Measurements from ENCODE around the gene HCAR3.

HCAR3 gene

DNA sequence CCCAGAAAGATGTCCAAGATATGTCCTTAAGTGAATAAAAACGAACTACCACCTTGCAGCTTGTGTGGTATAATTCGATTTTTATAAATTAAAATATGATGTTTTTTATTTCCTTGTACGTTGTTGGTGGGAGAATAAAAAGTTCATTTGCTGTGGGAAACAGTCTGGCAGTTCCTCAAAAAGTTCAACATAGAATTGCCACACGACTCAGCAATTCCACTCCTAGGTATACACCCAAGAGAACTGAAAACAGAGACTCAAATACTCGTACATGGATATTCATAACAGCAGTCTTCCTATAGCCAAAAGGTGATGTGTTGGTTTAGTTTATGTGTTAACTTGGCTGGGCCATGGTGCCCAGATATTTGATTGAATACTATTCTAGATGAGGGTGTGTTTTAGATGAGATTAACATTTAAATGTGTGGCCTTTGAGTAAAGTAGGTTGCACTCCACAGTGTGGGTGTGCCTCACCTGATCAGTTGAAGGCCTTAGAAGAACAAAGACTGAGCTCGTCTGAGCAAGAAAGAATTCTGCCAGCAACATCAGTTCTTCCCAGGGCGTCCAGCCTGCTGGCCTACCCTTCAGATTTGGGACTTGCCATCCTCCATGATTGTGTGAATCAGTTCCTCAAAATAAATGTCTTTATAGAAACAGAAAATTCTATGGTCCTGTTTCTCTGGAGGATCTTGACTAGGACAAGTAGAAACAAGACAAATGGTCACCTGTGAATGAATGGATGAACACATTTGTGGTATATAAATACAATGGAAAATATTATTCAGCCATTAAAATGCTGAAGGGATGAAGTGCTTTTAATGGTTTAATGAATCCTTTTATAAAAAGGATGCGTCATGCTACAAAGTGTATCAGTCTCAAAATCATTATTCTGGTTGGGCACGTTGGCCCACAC is 30.9 kb upstream of the HCAR3 start:
- TF ChIP-seq, protein P1, sequence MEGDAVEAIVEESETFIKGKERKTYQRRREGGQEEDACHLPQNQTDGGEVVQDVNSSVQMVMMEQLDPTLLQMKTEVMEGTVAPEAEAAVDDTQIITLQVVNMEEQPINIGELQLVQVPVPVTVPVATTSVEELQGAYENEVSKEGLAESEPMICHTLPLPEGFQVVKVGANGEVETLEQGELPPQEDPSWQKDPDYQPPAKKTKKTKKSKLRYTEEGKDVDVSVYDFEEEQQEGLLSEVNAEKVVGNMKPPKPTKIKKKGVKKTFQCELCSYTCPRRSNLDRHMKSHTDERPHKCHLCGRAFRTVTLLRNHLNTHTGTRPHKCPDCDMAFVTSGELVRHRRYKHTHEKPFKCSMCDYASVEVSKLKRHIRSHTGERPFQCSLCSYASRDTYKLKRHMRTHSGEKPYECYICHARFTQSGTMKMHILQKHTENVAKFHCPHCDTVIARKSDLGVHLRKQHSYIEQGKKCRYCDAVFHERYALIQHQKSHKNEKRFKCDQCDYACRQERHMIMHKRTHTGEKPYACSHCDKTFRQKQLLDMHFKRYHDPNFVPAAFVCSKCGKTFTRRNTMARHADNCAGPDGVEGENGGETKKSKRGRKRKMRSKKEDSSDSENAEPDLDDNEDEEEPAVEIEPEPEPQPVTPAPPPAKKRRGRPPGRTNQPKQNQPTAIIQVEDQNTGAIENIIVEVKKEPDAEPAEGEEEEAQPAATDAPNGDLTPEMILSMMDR (IDR thresholded peaks at IDR 0.05; ENCODE audit: borderline replicate concordance, control extremely low read depth, extremely low read depth, insufficient read depth, missing control alignments): no peak
- in situ Hi-C loops (cut with MboI; ENCODE audit: low sequenced_read_pairs, unreplicated experiment): loop anchor here (5.0 kb wide), 1 partner anchor 110 kb away; no protein-coding TSS in a partner anchor
- DNase-seq (ENCODE audit: low spot score): no peak

DNA sequence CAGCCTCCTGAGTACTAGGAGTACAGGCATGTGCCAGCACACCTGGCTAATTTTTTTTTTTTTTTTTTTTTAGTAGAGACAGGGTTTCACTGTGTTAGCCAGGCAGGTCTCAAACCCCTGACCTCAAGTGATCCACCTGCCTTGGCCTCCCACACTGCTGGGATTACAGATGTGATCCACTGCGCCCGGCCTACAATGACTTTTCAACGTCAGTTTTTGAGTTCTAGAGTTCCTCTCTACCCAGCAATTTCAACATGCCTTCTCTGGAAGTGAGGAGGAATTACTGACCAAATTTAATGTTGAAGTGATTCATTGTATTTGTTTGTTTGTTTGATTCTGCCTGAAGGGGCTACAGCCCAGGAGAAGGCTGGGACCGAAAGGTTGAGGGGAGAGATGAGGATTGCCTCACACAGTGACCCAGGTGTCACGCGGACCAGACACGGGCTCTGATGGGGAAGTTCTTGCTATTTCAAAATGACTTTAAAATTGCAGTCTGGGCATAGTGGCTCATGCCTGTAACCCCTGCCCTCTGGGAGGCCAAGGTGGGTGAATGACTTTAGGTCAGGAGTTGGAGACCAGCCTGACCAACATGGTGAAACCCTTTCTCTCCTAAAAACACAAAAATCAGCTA is 27.4 kb upstream of the HCAR3 start:
- no peak for DNase-seq (ENCODE audit: low spot score)
- TF ChIP-seq, protein P1 (IDR thresholded peaks at IDR 0.05; ENCODE audit: borderline replicate concordance, control extremely low read depth, extremely low read depth, insufficient read depth, missing control alignments): no peak
- in situ Hi-C loops (cut with MboI; ENCODE audit: low sequenced_read_pairs, unreplicated experiment): no loop called here

DNA sequence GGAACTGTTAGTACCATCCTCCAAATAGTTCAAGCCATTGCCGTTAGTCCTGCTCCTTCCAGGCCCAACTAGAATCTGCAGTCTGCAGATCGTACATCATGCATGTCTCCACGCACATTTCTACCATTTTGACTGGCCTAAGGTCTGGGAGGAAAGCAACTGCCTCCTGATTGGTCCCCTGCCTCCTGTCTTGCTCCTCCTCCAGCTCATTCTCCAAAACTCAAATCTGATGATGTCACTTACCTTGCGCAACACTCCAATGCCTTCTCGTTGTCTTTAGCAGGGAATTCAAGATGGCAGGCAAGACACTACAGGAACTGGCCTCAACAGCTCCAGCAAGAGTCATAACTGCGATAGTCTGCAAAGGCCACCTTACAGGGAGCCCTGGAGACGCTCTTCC is 23.7 kb upstream of the HCAR3 start:
- in situ Hi-C loops (cut with MboI; ENCODE audit: low sequenced_read_pairs, unreplicated experiment): no loop called here
- TF ChIP-seq, protein P1 (IDR thresholded peaks at IDR 0.05; ENCODE audit: borderline replicate concordance, control extremely low read depth, extremely low read depth, insufficient read depth, missing control alignments): no peak
- no peak for DNase-seq (ENCODE audit: low spot score)

DNA sequence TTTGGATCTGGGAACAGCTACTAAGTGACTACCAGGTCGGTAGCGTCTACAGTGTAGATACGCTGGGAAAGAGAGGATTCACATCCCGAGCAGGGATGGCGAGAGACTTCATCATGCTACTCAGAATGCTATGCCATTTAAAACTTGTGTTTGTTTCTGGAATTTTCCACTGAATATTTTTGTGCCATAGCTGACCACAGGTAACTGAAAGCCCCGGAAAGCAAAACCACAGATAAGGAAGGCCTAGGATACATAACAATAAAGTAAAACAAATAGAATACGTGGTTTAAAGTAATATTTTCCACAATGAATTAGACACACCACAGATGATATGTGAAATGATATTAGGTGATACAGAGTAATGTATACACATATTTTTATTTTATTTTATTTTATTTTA is 22.0 kb upstream of the HCAR3 start:
- in situ Hi-C loops (cut with MboI; ENCODE audit: low sequenced_read_pairs, unreplicated experiment): no loop called here
- no peak for DNase-seq (ENCODE audit: low spot score)
- TF ChIP-seq, protein P1 (IDR thresholded peaks at IDR 0.05; ENCODE audit: borderline replicate concordance, control extremely low read depth, extremely low read depth, insufficient read depth, missing control alignments): no peak

DNA sequence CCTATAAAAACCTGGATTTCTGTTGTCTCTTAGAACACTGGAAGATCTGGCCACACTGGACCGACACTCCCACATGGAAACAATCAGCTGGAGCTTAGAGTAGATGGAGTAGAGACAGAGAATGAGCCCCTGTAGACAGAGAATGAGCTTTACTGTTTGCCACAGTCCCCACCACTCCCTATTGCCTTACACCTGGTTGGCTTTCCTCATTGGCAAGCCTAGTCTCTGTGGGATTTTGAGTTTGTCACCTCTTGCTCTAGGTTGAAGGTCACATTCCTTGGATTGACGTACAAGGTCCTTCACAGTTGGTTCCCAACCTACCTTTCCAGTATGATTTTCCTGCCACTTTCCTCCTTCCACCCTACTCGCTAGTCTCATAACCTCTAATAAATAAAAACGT is 16.0 kb upstream of the HCAR3 start:
- no peak for DNase-seq (ENCODE audit: low spot score)
- in situ Hi-C loops (cut with MboI; ENCODE audit: low sequenced_read_pairs, unreplicated experiment): no loop called here
- TF ChIP-seq, protein P1 (IDR thresholded peaks at IDR 0.05; ENCODE audit: borderline replicate concordance, control extremely low read depth, extremely low read depth, insufficient read depth, missing control alignments): no peak

DNA sequence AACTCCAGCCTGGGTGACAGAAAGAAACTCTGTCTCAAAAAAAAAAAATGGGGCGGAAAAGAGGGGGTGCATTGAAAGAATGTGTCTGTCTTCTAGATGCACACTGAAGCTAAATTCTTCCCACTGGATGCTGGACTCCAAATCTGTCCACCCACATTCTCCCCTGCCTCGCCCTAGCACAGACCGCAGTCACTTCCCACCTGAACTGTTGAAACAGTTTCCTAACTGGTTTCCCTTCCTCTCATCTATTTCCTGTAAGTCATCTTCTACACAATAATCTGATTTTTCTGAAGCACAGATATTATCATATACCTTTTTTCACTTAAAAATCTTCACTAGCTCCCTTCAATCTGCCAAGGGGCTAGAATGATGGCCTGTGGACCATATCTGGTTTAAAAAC is 15.6 kb upstream of the HCAR3 start:
- no peak for DNase-seq (ENCODE audit: low spot score)
- in situ Hi-C loops (cut with MboI; ENCODE audit: low sequenced_read_pairs, unreplicated experiment): no loop called here

More for the DNA sequence above, 15.6 kb upstream of the HCAR3 start:
- TF ChIP-seq, protein P1 (IDR thresholded peaks at IDR 0.05; ENCODE audit: borderline replicate concordance, control extremely low read depth, extremely low read depth, insufficient read depth, missing control alignments): no peak
